ENCODE measurements around the gene CYBRD1.

Gene CYBRD1

GRCh38 chr2:171592036-171592555, 69.8 kb downstream of the CYBRD1 start:
- TF ChIP-seq, protein P1, sequence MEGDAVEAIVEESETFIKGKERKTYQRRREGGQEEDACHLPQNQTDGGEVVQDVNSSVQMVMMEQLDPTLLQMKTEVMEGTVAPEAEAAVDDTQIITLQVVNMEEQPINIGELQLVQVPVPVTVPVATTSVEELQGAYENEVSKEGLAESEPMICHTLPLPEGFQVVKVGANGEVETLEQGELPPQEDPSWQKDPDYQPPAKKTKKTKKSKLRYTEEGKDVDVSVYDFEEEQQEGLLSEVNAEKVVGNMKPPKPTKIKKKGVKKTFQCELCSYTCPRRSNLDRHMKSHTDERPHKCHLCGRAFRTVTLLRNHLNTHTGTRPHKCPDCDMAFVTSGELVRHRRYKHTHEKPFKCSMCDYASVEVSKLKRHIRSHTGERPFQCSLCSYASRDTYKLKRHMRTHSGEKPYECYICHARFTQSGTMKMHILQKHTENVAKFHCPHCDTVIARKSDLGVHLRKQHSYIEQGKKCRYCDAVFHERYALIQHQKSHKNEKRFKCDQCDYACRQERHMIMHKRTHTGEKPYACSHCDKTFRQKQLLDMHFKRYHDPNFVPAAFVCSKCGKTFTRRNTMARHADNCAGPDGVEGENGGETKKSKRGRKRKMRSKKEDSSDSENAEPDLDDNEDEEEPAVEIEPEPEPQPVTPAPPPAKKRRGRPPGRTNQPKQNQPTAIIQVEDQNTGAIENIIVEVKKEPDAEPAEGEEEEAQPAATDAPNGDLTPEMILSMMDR (conservative IDR thresholded peaks at IDR 0.05; ENCODE audit: low read depth, low read length) = no peak

GRCh38 chr2:171595456-171595855, 73.2 kb downstream of the CYBRD1 start:
- no peak overlapping the region for H3K4me3 ChIP-seq (ENCODE audit: low read depth, low read length)
- DNase-seq (ENCODE audit: low read depth) = no peak
- TF ChIP-seq, protein P1 (conservative IDR thresholded peaks at IDR 0.05; ENCODE audit: low read depth, low read length) = no peak

More at GRCh38 chr2:171592036-171592555, 69.8 kb downstream of the CYBRD1 start:
- H3K4me3 ChIP-seq (ENCODE audit: low read depth, low read length) = peak overlapping the region; percentile 49
- peak; percentile 30 for DNase-seq (ENCODE audit: low read depth)

DNA sequence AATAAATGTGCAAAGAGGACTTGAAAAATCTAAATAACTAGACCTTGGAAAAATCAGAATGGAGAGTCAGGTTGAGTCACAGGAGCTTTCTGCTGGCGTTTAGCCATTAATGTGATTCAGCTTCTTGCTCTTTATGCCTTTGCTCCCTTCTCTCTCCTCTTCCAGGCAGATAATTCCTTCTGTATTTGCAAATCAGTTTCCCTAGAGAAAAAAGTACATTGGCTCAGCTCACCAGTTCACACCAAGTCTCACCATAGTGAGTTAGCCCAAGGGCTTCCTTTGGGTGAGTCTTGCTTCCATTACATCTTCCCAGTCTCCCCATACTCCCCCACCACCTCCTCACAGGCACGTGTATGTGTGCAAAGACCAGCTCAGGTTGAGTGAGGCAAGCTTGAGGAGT, 73.6 kb downstream of the CYBRD1 start:
- TF ChIP-seq, protein P1 (conservative IDR thresholded peaks at IDR 0.05; ENCODE audit: low read depth, low read length) = no peak
- no peak overlapping the region for H3K4me3 ChIP-seq (ENCODE audit: low read depth, low read length)
- DNase-seq (ENCODE audit: low read depth) = peak; percentile 91

- DNase-seq (ENCODE audit: low read depth) = peak; percentile 88
- TF ChIP-seq, protein P1 (conservative IDR thresholded peaks at IDR 0.05; ENCODE audit: low read depth, low read length) = peak; percentile 77
- H3K4me3 ChIP-seq (ENCODE audit: low read depth, low read length) = no peak overlapping the region
Measured at GRCh38 chr2:171598713-171599319, 76.5 kb downstream of the CYBRD1 start.

- no peak overlapping the region for H3K4me3 ChIP-seq (ENCODE audit: low read depth, low read length)
- no peak for DNase-seq (ENCODE audit: low read depth)
- TF ChIP-seq, protein P1 (conservative IDR thresholded peaks at IDR 0.05; ENCODE audit: low read depth, low read length) = no peak
Measured at GRCh38 chr2:171600126-171600525, 77.9 kb downstream of the CYBRD1 start.

DNA sequence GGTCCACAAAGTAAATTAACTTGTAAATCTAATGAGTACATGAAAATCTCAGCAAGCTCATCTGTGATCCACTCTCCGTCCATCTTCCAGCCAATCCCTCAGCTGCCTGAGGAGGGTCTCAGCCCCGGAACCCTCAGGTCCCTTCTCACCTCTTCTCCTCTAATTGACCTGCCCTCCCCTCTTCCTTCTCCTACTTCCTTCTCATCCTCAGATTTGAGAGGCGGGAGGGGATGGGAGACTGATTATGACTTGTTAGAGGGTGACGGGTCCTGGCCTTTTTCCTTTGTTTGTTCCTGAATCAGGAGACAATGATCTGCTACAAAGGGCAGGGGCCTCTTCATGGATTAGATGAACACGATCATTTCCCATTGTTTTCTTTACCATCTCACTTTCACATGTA, 80.1 kb downstream of the CYBRD1 start:
- TF ChIP-seq, protein P1 (conservative IDR thresholded peaks at IDR 0.05; ENCODE audit: low read depth, low read length) = no peak
- no peak overlapping the region for H3K4me3 ChIP-seq (ENCODE audit: low read depth, low read length)
- DNase-seq (ENCODE audit: low read depth) = no peak

Data from choroid plexus epithelial cell (primary cell).